ENCODE measurements around the gene ATP2B2.

Gene ATP2B2

GRCh38 chr3:10358309-10358980, 146.9 kb downstream of the ATP2B2 start:
- Mint-ChIP-seq H3K27ac (no peak overlapping the region), H3K4me3 (no peak overlapping the region), H3K27me3 (peaks cover 2% of the 10 kb centered on the region), H3K9me3 (ENCODE audit: low read depth) (no peaks in the 10 kb centered on the region), H3K4me1 (ENCODE audit: low read depth) (peaks cover 1% of the 10 kb centered on the region), H3K36me3 (no peaks in the 10 kb centered on the region)

GRCh38 chr3:10357592-10358308, 147.6 kb downstream of the ATP2B2 start:
- Mint-ChIP-seq H3K9me3 (ENCODE audit: low read depth) (no peaks in the 10 kb centered on the region), H3K36me3 (no peaks in the 10 kb centered on the region), H3K4me1 (ENCODE audit: low read depth) (no peaks in the 10 kb centered on the region), H3K27me3 (peaks cover 2% of the 10 kb centered on the region), H3K27ac (no peak overlapping the region), H3K4me3 (no peak overlapping the region)

GRCh38 chr3:10357095-10357494, 148.3 kb downstream of the ATP2B2 start:
- Mint-ChIP-seq H3K36me3 (no peaks in the 10 kb centered on the region), H3K27ac (no peak overlapping the region), H3K4me1 (ENCODE audit: low read depth) (no peaks in the 10 kb centered on the region), H3K4me3 (no peak overlapping the region), H3K27me3 (peaks cover 2% of the 10 kb centered on the region), H3K9me3 (ENCODE audit: low read depth) (no peaks in the 10 kb centered on the region)

GRCh38 chr3:10356461-10356981, 148.9 kb downstream of the ATP2B2 start:
- H3K27me3 Mint-ChIP-seq: peaks cover 2% of the 10 kb centered on the region
- H3K4me1 Mint-ChIP-seq (ENCODE audit: low read depth): no peaks in the 10 kb centered on the region
- H3K27ac Mint-ChIP-seq: no peak overlapping the region
- H3K4me3 Mint-ChIP-seq: no peak overlapping the region
- H3K9me3 Mint-ChIP-seq (ENCODE audit: low read depth): no peaks in the 10 kb centered on the region
- H3K36me3 Mint-ChIP-seq: no peaks in the 10 kb centered on the region

GRCh38 chr3:10354361-10355015, 150.9 kb downstream of the ATP2B2 start:
- Mint-ChIP-seq H3K9me3 (ENCODE audit: low read depth) (no peaks in the 10 kb centered on the region), H3K27me3 (peaks cover 2% of the 10 kb centered on the region), H3K4me1 (ENCODE audit: low read depth) (no peaks in the 10 kb centered on the region), H3K4me3 (no peak overlapping the region), H3K27ac (no peak overlapping the region), H3K36me3 (no peaks in the 10 kb centered on the region)

DNA sequence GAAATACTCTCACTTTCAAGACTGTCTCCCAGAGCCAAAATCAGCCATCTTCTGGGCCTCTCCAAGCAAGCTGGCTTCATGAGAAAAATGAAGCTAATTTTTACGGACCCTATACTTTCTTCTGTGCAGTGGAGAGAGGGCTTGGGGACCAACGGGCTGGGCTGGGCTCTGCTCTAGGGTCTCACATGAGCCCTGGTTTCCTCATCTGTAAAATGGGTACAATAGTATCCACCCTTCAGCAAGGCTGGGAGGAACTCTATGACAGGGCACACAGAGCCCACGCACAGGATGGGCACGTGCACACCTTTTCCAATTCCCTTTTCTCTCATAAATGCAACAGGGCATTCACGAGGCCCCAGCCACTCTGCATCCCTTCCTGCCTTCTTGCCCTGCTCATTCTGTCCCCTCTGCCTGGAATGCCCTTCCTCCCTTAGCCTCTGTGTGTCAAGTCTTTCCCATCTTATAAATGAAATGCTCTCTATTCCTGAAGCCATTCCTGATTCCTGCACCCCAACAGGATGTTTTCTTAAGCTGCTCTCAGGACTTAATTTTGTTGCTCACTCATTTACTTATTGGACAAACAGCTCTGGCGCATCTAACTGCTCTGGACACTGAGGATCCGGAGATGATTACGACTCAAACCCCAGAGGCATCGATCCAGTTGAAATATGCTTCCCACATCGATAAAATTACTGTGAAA, 151.6 kb downstream of the ATP2B2 start:
- Mint-ChIP-seq H3K4me1 (ENCODE audit: low read depth) (no peaks in the 10 kb centered on the region), H3K4me3 (no peak overlapping the region), H3K27me3 (peaks cover 2% of the 10 kb centered on the region), H3K36me3 (no peaks in the 10 kb centered on the region), H3K9me3 (ENCODE audit: low read depth) (no peaks in the 10 kb centered on the region), H3K27ac (no peak overlapping the region)

DNA sequence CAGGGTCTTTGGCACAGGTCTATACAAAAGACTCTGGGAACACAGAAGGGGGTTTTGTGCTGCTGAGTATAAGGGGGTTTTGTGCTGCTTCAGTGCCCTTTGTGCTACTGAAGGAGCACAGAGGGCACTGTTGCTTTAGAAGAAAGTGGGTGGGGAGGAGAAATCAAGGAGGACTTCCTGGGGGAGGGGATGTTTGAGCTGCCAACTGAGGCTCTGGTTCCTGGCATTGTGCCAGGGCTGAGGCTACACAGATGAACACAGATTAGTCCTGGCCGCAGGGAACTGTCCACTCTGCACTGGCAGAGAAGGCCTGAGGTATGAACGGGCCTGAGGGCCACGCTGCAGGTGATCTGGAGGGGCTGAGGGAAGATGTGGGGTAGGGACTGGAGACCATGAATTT, 152.2 kb downstream of the ATP2B2 start:
- H3K27me3 Mint-ChIP-seq: peaks cover 2% of the 10 kb centered on the region
- no peaks in the 10 kb centered on the region for H3K9me3 Mint-ChIP-seq (ENCODE audit: low read depth)
- no peak overlapping the region for H3K4me3 Mint-ChIP-seq
- H3K4me1 Mint-ChIP-seq (ENCODE audit: low read depth): no peaks in the 10 kb centered on the region
- no peak overlapping the region for H3K27ac Mint-ChIP-seq
- H3K36me3 Mint-ChIP-seq: no peaks in the 10 kb centered on the region

GRCh38 chr3:10352146-10352911, 153.1 kb downstream of the ATP2B2 start:
- Mint-ChIP-seq H3K4me3 (no peak overlapping the region), H3K4me1 (ENCODE audit: low read depth) (no peaks in the 10 kb centered on the region), H3K27ac (no peak overlapping the region), H3K9me3 (ENCODE audit: low read depth) (no peaks in the 10 kb centered on the region), H3K27me3 (peaks cover 2% of the 10 kb centered on the region), H3K36me3 (no peaks in the 10 kb centered on the region)

DNA sequence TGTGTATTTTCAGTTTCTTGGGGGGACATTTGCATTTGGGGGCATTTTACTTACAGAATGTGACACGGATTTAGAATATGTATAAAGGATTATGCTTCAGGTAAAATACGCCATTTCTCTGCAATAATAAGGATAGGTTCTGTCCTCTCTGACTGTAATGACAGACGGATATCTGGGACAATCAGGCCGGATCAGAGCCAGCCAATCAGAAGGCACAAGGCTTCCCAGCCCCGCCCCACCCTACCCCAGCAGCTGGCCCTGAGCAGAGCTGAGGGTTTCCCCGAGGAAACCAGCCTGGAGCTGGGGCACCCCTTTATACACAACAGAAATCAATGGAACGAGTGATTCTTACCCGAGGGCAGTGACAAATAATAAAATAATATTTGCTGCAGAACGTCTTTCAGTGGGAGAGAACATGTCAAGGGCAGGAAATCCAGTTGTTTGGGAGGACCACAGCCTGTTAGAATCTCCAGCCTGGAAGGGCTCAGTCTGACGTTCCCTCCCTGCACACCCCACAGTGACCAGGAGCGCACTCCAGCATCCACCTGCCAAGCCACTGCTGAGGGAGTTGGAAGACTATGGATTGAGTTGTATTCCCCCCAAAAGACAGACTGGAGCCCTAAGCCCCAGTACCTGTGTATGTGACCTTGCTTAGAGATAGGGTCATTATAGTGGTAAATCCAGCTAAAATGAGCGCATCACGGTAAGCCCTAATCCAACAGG, 154.2 kb downstream of the ATP2B2 start:
- no peaks in the 10 kb centered on the region for H3K4me1 Mint-ChIP-seq (ENCODE audit: low read depth)
- no peak overlapping the region for H3K4me3 Mint-ChIP-seq
- no peak overlapping the region for H3K27ac Mint-ChIP-seq
- H3K9me3 Mint-ChIP-seq (ENCODE audit: low read depth): no peaks in the 10 kb centered on the region
- peaks cover 2% of the 10 kb centered on the region for H3K27me3 Mint-ChIP-seq
- no peaks in the 10 kb centered on the region for H3K36me3 Mint-ChIP-seq

GRCh38 chr3:10350324-10350985, 154.9 kb downstream of the ATP2B2 start:
- no peak overlapping the region for H3K4me3 Mint-ChIP-seq
- peaks cover 2% of the 10 kb centered on the region for H3K27me3 Mint-ChIP-seq
- H3K9me3 Mint-ChIP-seq (ENCODE audit: low read depth): no peaks in the 10 kb centered on the region
- H3K27ac Mint-ChIP-seq: no peak overlapping the region
- no peaks in the 10 kb centered on the region for H3K4me1 Mint-ChIP-seq (ENCODE audit: low read depth)
- H3K36me3 Mint-ChIP-seq: no peaks in the 10 kb centered on the region

DNA sequence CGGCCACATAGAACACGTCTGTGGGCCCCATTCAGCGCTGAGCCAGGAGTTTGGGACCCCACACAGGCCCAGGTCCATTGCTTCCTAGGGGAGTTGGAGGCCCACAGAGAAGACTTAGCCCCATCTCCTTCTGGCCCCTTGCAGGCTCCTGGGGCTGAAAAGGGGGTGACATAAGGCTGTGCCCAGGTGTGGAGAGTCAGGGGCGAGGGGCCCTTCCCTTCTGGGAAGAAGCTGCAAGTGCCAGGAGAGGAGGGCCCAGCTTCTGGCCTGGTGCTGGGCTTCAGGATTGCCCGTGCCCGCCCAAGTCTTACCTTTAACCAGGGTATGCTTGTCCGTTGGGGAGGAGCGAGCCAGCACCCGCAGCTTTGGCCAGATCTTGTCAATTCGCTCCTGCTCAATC, 155.6 kb downstream of the ATP2B2 start:
- Mint-ChIP-seq H3K36me3 (no peaks in the 10 kb centered on the region), H3K27me3 (peaks cover 2% of the 10 kb centered on the region), H3K4me3 (no peak overlapping the region), H3K27ac (no peak overlapping the region), H3K4me1 (ENCODE audit: low read depth) (no peaks in the 10 kb centered on the region), H3K9me3 (ENCODE audit: low read depth) (no peaks in the 10 kb centered on the region)

GRCh38 chr3:10348404-10348721, 157.0 kb downstream of the ATP2B2 start:
- no peak overlapping the region for H3K4me3 Mint-ChIP-seq
- no peaks in the 10 kb centered on the region for H3K9me3 Mint-ChIP-seq (ENCODE audit: low read depth)
- no peaks in the 10 kb centered on the region for H3K27me3 Mint-ChIP-seq
- no peak overlapping the region for H3K27ac Mint-ChIP-seq
- H3K4me1 Mint-ChIP-seq (ENCODE audit: low read depth): no peaks in the 10 kb centered on the region
- H3K36me3 Mint-ChIP-seq: no peaks in the 10 kb centered on the region

GRCh38 chr3:10347648-10348403, 157.6 kb downstream of the ATP2B2 start:
- no peak overlapping the region for H3K27ac Mint-ChIP-seq
- H3K36me3 Mint-ChIP-seq: no peaks in the 10 kb centered on the region
- no peaks in the 10 kb centered on the region for H3K4me1 Mint-ChIP-seq (ENCODE audit: low read depth)
- H3K9me3 Mint-ChIP-seq (ENCODE audit: low read depth): no peaks in the 10 kb centered on the region
- no peaks in the 10 kb centered on the region for H3K27me3 Mint-ChIP-seq
- H3K4me3 Mint-ChIP-seq: no peak overlapping the region

Measured in activated naive CD8-positive, alpha-beta T cell (primary cell).